ENCODE data around the gene STUB1.

The STUB1 gene

DNA sequence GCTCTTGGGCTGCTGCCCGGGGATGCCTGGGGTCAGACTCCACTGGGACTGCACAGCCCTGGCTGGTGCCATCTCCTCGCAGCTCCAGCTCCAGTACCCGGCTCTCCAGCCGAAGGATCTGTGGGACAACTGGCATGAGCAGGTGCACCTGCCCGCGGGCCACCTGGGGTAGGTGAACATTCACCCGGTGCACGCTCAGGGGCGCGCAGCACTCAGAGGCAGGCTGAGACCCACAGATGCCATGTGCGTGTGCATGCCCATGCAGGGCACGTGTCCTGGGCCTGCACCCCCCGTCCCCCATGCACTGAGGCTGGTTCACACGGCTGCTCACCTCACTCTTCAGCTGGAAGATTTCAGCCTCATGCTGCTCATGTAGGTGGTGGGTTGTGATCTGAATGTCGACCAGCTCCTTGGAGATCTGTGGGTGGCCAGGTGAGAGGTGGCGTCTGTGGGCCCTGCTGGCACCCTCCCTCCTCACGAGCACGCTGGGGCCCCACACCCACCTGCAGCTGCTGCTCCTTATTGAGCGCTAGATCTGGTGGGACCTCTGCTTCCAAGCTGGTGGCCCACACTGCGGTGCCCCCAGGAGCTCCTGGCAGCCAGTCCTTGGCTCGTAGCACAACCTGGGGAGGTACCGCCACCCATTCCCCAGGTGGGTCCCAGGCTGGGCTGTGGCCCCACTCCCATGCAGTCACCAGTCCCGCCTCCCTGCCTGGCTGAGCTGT is 45.4 kb downstream of the STUB1 start:
- DNase-seq (ENCODE audit: low spot score): no peak

DNA sequence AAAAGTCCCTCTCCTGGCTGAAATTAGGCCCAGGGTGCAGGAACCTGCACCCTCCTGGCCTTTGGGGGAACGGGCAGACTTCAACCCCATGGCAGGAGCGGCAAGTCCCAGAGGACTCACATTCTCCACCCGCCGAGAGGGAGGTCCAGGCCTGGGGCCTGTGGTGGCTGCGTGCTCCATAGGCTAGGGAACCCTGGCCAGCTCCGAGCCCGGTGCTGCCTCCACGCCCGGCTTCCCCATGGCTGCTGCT is 45.9 kb downstream of the STUB1 start:
- no peak for DNase-seq (ENCODE audit: low spot score)

DNA sequence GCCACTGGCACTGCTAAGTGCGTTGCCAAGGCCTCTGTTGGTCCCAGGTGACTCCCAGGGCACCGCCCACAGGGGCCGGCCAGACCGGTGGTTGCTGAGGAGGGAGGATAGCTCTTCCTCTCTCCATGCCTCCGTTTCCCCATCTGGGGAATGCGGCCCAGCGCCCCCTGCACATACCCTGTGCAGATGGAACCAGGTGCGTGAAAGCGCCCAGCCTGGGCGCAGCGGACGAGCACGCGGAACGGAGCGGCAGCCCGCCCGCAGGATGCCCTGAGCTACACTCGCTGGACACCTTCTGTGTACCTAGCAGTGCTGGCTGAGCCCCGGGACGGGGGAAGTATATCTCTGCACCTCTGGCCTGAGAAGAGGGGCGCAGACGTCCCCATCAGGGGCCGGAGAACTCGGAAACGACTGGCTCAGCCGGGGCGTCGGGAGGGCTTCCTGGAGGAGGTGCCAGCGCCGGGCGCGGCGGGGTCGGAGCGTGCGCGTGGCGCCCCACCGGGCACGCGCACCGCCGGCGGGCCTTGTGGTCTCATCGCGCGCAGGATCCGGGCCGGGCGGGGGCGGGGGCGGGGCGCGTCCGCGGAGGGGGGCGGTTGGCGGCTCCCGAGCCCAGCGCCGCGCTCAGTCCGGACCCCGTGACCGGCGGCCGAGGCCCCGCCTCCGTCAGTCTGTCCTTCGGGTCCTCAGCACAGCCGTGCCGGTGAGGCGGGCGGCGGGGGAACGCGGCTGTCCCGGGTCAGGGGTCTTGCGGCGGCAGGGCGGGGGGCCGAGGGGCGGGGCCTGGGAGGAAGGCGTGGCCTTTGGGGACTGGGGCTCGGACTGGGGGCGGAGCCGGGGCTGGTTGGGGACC is 46.5 kb downstream of the STUB1 start, which contains the start of the genes CCDC78 and HAGHL:
Gene CCDC78 (minus strand): TSS at position 6 of the 853 bp plus-strand sequence. CDS start 76 bp downstream, outside the sequence.
Gene HAGHL (plus strand): TSS at position 669 of the 853 bp plus-strand sequence. CDS start 404 bp downstream, outside the sequence.
- DNase-seq (ENCODE audit: low spot score): peak; percentile 73

DNA sequence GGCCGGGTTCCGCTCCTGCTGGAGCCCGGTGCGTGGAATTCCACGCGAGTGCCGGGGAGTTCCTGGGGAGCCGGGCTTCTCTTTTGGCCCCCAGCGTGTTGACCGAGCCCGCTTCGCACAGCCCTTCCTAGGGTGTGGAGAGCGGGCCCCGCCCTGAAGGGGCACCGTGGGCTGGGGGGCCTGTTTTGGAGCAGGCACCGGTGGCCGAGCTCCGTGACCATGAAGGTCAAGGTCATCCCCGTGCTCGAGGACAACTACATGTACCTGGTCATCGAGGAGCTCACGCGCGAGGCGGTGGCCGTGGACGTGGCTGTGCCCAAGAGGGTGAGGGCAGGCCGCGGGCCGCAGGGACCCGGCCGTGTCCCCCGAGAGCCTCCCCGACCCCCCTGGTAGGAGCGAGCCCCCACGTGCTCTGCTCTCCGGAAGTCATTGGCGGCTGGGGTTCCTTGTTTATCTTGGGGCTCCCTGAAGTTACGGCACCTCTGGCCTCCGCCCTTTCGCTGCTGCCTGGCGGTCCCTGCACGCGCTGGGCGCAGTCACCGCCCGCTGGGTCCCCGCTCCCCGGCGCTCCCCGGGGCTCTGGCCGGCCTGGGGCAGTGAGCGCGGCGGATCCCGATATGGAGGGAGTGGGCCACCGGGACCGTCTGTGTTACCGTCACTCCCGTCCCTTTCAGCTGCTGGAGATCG is 47.2 kb downstream of the STUB1 start:
- no peak for DNase-seq (ENCODE audit: low spot score)

DNA sequence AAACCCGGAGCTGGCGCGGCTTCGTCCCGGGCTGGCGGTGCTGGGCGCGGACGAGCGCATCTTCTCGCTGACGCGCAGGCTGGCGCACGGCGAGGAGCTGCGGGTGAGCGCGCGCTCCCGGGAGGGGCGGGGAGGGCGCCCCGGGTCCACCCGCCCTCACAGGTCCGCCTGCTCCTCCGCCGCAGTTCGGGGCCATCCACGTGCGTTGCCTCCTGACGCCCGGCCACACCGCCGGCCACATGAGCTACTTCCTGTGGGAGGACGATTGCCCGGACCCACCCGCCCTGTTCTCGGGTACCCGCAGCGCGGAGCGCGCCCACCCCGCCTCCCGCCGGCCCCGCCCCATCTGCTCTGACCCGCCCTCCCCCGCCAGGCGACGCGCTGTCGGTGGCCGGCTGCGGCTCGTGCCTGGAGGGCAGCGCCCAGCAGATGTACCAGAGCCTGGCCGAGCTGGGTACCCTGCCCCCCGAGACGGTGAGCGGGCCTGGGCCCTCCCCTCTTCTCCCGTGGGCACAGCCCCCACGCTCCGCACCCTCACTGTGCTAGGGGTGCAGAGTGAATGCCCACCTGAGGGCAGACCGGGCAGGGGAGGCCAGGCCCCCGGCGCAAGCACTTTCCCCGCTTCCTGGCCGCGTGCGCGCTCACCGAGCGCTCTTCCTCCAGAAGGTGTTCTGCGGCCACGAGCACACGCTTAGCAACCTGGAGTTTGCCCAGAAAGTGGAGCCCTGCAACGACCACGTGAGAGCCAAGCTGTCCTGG is 48.1 kb downstream of the STUB1 start:
- peak; percentile 89 for DNase-seq (ENCODE audit: low spot score)

DNA sequence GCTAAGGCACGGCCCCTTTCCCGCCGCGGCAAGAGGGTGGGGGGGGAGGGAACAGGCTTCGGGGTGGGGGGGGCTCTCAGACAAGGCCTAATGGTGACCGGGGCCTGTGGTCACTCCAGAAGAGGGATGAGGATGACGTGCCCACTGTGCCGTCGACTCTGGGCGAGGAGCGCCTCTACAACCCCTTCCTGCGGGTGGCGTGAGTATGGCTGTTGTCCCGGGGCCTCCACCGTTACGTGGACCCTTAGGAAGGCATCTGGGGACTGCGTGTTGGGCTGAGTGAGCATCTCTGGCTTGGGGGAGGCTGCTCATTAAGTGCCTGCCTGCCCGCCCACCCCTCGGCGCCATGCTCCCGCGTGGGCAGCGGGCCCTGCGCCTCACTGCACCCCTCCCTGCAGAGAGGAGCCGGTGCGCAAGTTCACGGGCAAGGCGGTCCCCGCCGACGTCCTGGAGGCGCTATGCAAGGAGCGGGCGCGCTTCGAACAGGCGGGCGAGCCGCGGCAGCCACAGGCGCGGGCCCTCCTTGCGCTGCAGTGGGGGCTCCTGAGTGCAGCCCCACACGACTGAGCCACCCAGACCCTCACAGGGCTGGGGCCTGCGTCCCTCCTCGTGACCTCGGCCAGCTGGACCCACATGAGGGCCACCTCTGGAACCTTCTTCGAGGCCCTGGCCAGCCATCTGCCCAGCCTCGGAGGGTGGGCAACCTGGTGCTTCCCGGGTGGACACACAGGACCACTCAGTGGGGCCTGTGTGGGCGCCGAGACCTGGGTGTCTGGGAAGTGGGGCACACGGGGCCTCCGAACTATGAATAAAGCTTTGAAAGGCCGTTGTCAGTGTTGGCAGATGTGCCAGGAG is 48.9 kb downstream of the STUB1 start:
- DNase-seq (ENCODE audit: low spot score): no peak

DNA sequence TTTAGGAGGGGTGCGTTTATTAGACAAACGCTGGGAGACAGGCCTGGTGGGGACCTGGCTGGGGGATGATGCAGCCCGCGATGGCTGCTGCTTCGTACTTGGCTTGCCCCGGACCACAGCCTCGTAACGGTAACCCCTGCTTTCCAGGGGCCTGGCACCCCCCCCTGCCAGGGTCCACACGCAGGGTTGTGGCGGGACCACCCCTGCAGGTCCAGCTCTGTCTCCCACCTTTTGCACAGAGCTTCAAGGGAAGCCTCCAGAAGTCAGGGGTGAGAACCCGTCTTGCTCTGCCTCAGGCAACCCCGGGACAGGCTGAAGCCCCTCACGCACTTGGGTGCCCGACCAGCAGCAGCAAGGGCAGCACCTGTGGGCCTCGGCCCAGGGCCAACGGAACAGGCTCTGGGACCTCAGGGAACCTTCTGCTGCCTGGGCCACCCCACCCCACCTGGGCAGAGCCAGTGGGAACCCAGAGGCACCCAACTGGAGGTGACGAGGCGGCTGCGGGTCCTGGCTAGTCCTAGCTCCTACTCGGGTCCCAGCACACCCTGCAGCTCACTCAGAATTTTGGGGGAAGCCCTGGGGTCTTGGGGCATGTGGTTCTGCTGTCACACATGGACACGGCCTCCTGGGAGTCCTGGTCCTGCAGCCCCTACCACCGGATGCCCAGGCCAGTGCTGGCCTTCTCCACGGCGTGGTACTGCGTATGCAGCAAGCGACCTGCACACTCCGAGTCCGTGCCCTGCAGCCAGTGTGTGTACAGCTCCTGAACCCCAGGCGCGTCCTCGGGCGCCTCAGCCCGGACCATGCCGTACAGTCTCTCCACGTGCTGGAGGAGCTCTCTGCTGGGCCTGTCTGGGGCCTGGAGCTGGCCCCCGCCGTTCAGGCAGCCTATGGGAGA is 49.8 kb downstream of the STUB1 start:
- no peak for DNase-seq (ENCODE audit: low spot score)

DNA sequence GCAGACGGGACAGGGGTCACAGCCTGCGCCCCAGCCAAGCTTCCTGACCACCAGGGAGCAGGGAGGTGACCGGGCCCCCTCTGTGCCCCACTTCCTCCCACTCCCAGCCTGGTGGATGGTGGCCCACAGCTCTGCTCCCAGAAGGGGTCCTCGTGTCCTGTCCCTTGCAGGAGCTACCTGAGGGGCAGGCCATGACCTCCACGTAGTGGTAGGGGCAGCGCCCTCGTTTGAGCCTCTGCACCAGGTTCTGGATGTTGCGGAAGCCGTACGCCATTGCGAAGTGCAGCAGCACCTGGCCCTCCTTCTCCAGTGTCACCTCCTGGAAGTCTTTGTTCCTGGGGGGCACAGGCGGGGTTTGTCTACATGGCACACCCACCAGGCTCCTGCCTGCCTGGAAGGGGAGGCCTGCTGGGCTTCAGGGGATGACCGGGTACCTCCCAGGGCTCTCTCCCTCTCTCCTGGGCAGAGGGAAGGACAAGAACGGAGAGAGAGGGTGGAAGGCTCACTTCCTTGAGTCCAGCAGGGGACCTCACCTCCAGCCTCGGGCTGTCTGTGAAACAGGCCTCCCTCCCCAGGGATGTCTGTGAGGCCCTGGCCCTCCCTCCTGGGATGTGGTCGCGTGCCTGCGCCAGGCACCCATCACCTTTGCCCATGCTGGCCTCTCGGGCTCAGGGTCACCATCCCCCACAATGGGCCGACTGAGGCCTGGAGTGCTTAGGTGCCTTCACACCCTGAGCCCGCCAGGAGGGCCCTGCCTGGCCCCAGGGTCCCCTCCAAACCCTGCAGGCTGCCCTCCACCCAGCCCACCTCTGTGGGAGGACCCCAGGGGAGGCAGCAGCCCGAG is 50.7 kb downstream of the STUB1 start:
- no peak for DNase-seq (ENCODE audit: low spot score)

DNA sequence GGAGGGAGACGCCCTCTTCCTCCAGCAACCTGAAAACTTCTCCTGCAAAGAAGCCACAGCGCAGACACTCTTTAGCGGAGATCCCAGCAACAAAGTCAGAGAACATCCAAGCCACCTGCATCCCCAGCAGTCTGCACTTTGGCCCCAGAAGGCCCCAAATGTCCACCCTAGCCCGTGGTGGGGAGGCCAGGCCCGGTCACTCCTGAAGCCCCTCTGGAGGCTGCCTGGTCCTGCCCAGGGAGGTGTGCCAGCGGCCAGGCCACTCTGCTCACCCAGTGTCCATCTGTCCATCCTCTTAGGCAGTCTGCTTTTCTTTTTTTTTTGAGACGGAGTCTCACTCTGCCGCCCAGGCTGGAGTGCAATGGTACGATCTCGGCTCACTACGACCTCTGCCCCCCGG is 52.1 kb downstream of the STUB1 start:
- no peak for DNase-seq (ENCODE audit: low spot score)
